DOHH2 (cell line): Measurements from ENCODE around the gene SLC26A1.

Experiments
- CTCF ChIP-seq: fragments of 200-600 bp; sonication (generic); IDR thresholded peaks from one replicate; pipeline ENCODE4 v1.5.1; 2014; ENCODE audit warnings: antibody characterized with exemption, mild to moderate bottlenecking, low read depth, low read length; ENCODE audit not compliant: poor library complexity, severe bottlenecking
- EZH2phosphoT487 ChIP-seq: fragments of 200-600 bp; sonication (generic); IDR thresholded peaks from 2 replicates; pipeline ENCODE4 v1.6.1; 2017; ENCODE audit warnings: borderline replicate concordance, mild to moderate bottlenecking, antibody characterized with exemption, low read length, moderate library complexity, mixed read lengths

GRCh38 chr4:1030559-1030958 lies 37.4 kb upstream of the SLC26A1 start:
- no peak for TF ChIP-seq EZH2phosphoT487
- no peak for TF ChIP-seq CTCF
